ENCODE results near the gene ABHD12. TPM values are rescaled to one million over a fixed set of nuclear protein-coding genes. Genes with fewer than 3 reads are reported as not detected.
"Not testable (repeated sequence)": the region's sequence is repeated elsewhere in the genome, so short reads cannot be mapped to it uniquely, and the experiment has no call there.

ABHD12 gene
- total and polyA plus RNA-seq, 2 donors (not counting 1 experiment from before 2014, with no cell fraction given): 9.6 to 28.3 TPM

DNA sequence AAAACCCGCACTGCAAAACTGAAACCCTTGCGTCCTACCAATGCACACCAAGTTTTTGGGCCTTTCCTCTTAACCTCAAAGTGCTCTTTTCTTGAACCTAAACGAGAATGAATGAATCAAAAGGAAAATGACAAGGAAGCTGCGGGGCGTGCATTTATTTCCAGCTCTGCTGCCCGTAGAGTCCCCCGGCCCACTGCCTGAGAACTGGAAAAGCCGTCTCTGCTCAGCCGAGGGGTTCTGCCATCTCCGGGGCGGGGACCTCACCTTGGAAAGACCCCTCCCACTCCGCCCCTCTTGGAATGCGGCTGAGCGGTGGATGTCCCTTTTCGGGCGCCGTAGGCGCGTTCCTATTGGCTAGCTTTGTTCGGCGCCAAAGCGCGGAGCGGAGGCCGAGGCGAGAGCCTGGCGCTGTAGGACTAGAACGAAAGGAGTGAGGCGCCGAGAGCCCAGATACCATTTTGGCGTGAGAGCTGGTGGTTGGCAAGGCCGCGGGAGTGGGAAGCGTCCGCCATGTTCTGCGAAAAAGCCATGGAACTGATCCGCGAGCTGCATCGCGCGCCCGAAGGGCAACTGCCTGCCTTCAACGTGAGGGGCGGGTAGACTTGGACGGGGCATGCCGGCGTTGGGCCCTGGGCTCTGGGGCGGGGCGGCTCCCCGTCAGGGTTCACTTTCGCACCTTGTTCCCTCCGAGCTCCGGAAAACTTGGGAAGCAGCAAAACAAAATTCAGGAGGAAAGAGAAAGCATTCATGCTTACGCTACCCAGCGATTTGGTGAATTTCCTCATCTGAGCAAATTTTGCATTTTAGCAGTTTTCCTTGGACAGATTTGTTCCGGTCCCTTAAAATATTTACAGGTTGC is 16.9 kb upstream of the ABHD12 start, which contains the start of gene GINS1:
Gene GINS1, plus strand, starts transcription at position 363 of the 859 bp plus-strand sequence. Its CDS starts 148 bp downstream, at position 511.
- Histone ChIP-seq H2AFZ (ENCODE audit: insufficient read depth, low read depth, low read length, poor library complexity, severe bottlenecking) (peak within 1 kb of the TSS; percentile 96), H3K27me3 (replicated peaks in 1 of 4; ENCODE audit: control extremely low read depth in 1 of 4, control insufficient read depth in 3 of 4, insufficient read depth in 4 of 4, low read length in 3 of 4) (no peaks in the 10 kb centered on the region), H3K4me1 (ENCODE audit: control insufficient read depth in 2 of 2, insufficient read depth in 2 of 2, low read length in 2 of 2) (peaks cover 5 to 6% of the 10 kb centered on the region in 2 donors), H4K20me1 (ENCODE audit: control insufficient read depth, insufficient read depth, low read length, poor library complexity, severe bottlenecking) (no peaks in the 10 kb centered on the region), H3K79me2 (ENCODE audit: control insufficient read depth, insufficient read depth, low read length) (peaks cover 6% of the 10 kb centered on the region), H3K4me2 (replicated peaks; ENCODE audit: low read depth, low read length, poor library complexity, severe bottlenecking) (peak within 1 kb of the TSS; percentile 87), H3K9me3 (ENCODE audit: control extremely low read depth in 1 of 3, control insufficient read depth in 2 of 3, insufficient read depth in 1 of 3, low read length in 2 of 3) (peaks cover 2 to 16% (median 14%) of the 10 kb centered on the region in 3 donors), H3K27ac (ENCODE audit: low read length in 2 of 2) (peak within 1 kb of the TSS in 1 of 2 donors; percentile 69), H3K4me3 (ENCODE audit: control extremely low read depth in 1 of 5, extremely low read depth in 1 of 5, insufficient read depth in 1 of 5, low read depth in 2 of 5, low read length in 4 of 5) (peak within 1 kb of the TSS; percentile 71 to 80 (median 74)), H3K9ac (ENCODE audit: low read length) (peak within 1 kb of the TSS; percentile 90), H3K36me3 (replicated peaks in 1 of 2; ENCODE audit: control extremely low read depth in 1 of 2, control insufficient read depth in 1 of 2, extremely low read depth in 1 of 2, insufficient read depth in 2 of 2, low read length in 1 of 2) (no peaks in the 10 kb centered on the region)
- ChIA-PET CTCF (interaction anchor here (1.2 to 3.5 kb wide), 4 partner anchors 10 to 414 kb away, joined by 3 to 40 read pairs (median 8); no protein-coding TSS in a partner anchor), POLR2A (interaction anchor here (0.5 to 1.3 kb wide), 3 partner anchors 8 to 599 kb away, joined by 3 to 5 read pairs (median 3); partner anchors contain the start of gene ABHD12)
- intact Hi-C loops (cut with micrococcal nuclease): loop anchor here (1.0 to 5.0 kb wide), 3 partner anchors 16 to 289 kb away; partner anchors contain the start of genes PYGB and ZNF337
- H3K4me1 Mint-ChIP-seq: peaks cover 12% of the 10 kb centered on the region
- H3K9me3 Mint-ChIP-seq (ENCODE audit: insufficient read depth): peaks cover 7% of the 10 kb centered on the region
- no peak for TF ChIP-seq EZH2 (IDR thresholded peaks at IDR 0.05; ENCODE audit: borderline replicate concordance, insufficient read depth, low read depth, low read length, poor library complexity, severe bottlenecking)
- peak within 1 kb of the TSS; percentile 95 for H3K4me3 Mint-ChIP-seq
- DNase-seq (peak; percentile 83), ATAC-seq (ENCODE audit: low read depth) (peak; percentile 95)
- H3K27me3 Mint-ChIP-seq: no peaks in the 10 kb centered on the region
- WGBS (ENCODE audit: insufficient coverage): 1% methylated on average over 56 of the region's 56 CpGs
- peak within 1 kb of the TSS; percentile 85 for H3K27ac Mint-ChIP-seq

DNA sequence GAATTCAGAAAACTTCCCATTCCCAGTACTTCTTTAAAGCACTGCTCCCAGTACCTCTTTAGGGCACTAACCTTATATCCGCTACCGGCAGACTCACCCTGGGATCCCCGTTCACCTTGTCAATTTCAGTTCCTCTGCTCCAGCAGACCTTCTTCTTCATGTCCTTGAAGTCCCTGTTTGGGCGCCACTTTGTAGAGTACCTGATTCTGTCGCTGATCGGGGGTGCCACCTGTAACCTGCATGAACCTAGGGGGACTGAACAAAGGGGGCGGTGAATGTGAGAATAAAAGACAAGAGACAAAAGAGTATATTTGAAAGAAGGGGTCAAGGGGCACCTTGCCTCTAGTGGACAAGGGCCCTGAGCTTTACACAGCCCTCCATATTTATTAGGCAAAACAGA is 11.9 kb upstream of the ABHD12 start:
- no peaks in the 10 kb centered on the region for H3K79me2 ChIP-seq (ENCODE audit: control insufficient read depth, insufficient read depth, low read length)
- no CpG with 5 or more reads among the region's 7 CpGs for WGBS (ENCODE audit: insufficient coverage)
- no peak overlapping the region for H2AFZ ChIP-seq (ENCODE audit: insufficient read depth, low read depth, low read length, poor library complexity, severe bottlenecking)
- no peaks in the 10 kb centered on the region for H3K4me1 ChIP-seq (ENCODE audit: control insufficient read depth in 2 of 2, insufficient read depth in 2 of 2, low read length in 2 of 2)
- intact Hi-C loops (cut with micrococcal nuclease): no loop called here
- H3K9me3 ChIP-seq (ENCODE audit: control extremely low read depth in 1 of 3, control insufficient read depth in 2 of 3, insufficient read depth in 1 of 3, low read length in 2 of 3): peaks cover 2 to 25% (median 20%) of the 10 kb centered on the region in 3 donors
- Mint-ChIP-seq H3K4me1 (peaks cover 5% of the 10 kb centered on the region), H3K4me3 (no peak overlapping the region), H3K27me3 (peaks cover 7% of the 10 kb centered on the region), H3K9me3 (ENCODE audit: insufficient read depth) (peaks cover 7% of the 10 kb centered on the region), H3K27ac (no peak overlapping the region)
- H3K4me3 ChIP-seq (ENCODE audit: control extremely low read depth in 1 of 5, extremely low read depth in 1 of 5, insufficient read depth in 1 of 5, low read depth in 2 of 5, low read length in 4 of 5): no peak overlapping the region
- no peaks in the 10 kb centered on the region for H4K20me1 ChIP-seq (ENCODE audit: control insufficient read depth, insufficient read depth, low read length, poor library complexity, severe bottlenecking)
- ATAC-seq (ENCODE audit: low read depth) (no peak), DNase-seq (no peak)
- no peaks in the 10 kb centered on the region for H3K36me3 ChIP-seq (replicated peaks in 1 of 2; ENCODE audit: control extremely low read depth in 1 of 2, control insufficient read depth in 1 of 2, extremely low read depth in 1 of 2, insufficient read depth in 2 of 2, low read length in 1 of 2)
- TF ChIP-seq EZH2 (IDR thresholded peaks at IDR 0.05; ENCODE audit: borderline replicate concordance, insufficient read depth, low read depth, low read length, poor library complexity, severe bottlenecking): no peak
- TF ChIP-seq, protein P1, sequence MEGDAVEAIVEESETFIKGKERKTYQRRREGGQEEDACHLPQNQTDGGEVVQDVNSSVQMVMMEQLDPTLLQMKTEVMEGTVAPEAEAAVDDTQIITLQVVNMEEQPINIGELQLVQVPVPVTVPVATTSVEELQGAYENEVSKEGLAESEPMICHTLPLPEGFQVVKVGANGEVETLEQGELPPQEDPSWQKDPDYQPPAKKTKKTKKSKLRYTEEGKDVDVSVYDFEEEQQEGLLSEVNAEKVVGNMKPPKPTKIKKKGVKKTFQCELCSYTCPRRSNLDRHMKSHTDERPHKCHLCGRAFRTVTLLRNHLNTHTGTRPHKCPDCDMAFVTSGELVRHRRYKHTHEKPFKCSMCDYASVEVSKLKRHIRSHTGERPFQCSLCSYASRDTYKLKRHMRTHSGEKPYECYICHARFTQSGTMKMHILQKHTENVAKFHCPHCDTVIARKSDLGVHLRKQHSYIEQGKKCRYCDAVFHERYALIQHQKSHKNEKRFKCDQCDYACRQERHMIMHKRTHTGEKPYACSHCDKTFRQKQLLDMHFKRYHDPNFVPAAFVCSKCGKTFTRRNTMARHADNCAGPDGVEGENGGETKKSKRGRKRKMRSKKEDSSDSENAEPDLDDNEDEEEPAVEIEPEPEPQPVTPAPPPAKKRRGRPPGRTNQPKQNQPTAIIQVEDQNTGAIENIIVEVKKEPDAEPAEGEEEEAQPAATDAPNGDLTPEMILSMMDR (IDR thresholded peaks at IDR 0.05): no peak
- H3K27ac ChIP-seq (ENCODE audit: low read length in 2 of 2): no peak overlapping the region
- H3K4me2 ChIP-seq (replicated peaks; ENCODE audit: low read depth, low read length, poor library complexity, severe bottlenecking): no peak overlapping the region
- ChIA-PET POLR2A (no interaction called here), CTCF (interaction anchor here (1.6 to 6.4 kb wide), 2 partner anchors 84 to 108 kb away, joined by 4 to 133 read pairs; no protein-coding TSS in a partner anchor)
- H3K9ac ChIP-seq (ENCODE audit: low read length): no peak overlapping the region
- no peaks in the 10 kb centered on the region for H3K27me3 ChIP-seq (replicated peaks in 1 of 4; ENCODE audit: control extremely low read depth in 1 of 4, control insufficient read depth in 3 of 4, insufficient read depth in 4 of 4, low read length in 3 of 4)

DNA sequence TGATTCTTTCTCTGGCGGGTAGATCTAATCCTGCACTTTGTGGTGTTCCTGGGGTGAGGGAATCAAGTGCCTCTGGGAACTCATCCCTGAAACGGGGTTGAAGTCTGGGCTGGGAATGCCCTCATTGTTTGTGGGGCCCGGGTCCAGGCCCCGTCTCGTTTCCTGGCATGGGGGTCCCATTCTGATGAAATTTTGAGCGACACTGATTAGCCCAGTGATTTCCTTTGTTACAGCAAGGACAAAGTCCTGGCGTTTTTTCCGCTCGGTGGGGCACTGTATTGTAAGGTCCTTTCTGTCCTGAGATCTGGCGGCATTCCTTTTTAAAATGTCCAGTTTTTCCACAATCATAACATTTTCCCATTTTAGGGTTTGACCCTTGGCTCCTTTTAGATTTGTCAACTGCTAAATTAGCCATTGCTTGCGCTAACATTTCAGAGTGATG is 9.7 kb upstream of the ABHD12 start:
- H2AFZ ChIP-seq (ENCODE audit: insufficient read depth, low read depth, low read length, poor library complexity, severe bottlenecking); H3K4me3 Mint-ChIP-seq; H3K4me2 ChIP-seq (replicated peaks; ENCODE audit: low read depth, low read length, poor library complexity, severe bottlenecking); H3K4me1 ChIP-seq (ENCODE audit: control insufficient read depth in 2 of 2, insufficient read depth in 2 of 2, low read length in 2 of 2); H3K36me3 ChIP-seq (replicated peaks in 1 of 2; ENCODE audit: control extremely low read depth in 1 of 2, control insufficient read depth in 1 of 2, extremely low read depth in 1 of 2, insufficient read depth in 2 of 2, low read length in 1 of 2); H3K79me2 ChIP-seq (ENCODE audit: control insufficient read depth, insufficient read depth, low read length); H3K27ac ChIP-seq (ENCODE audit: low read length in 2 of 2); intact Hi-C loops (cut with micrococcal nuclease); H3K4me3 ChIP-seq (ENCODE audit: control extremely low read depth in 1 of 5, extremely low read depth in 1 of 5, insufficient read depth in 1 of 5, low read depth in 2 of 5, low read length in 4 of 5); H3K4me1 Mint-ChIP-seq; H3K9me3 Mint-ChIP-seq (ENCODE audit: insufficient read depth); POLR2A ChIA-PET; ATAC-seq (ENCODE audit: low read depth); H3K9ac ChIP-seq (ENCODE audit: low read length); H4K20me1 ChIP-seq (ENCODE audit: control insufficient read depth, insufficient read depth, low read length, poor library complexity, severe bottlenecking); DNase-seq; H3K27ac Mint-ChIP-seq; H3K27me3 ChIP-seq (replicated peaks in 1 of 4; ENCODE audit: control extremely low read depth in 1 of 4, control insufficient read depth in 3 of 4, insufficient read depth in 4 of 4, low read length in 3 of 4): not testable (repeated sequence)
- WGBS (ENCODE audit: insufficient coverage): 90% methylated on average over 11 of the region's 11 CpGs
- peaks cover 11% of the 10 kb centered on the region for H3K27me3 Mint-ChIP-seq
- CTCF ChIA-PET: interaction anchor here (0.6 to 6.4 kb wide), 7 partner anchors 8 to 405 kb away, joined by 3 to 133 read pairs (median 24); partner anchors contain the start of genes ACSS1 and GINS1
- H3K9me3 ChIP-seq (ENCODE audit: control extremely low read depth in 1 of 3, control insufficient read depth in 2 of 3, insufficient read depth in 1 of 3, low read length in 2 of 3): peaks cover 2 to 25% (median 20%) of the 10 kb centered on the region in 3 donors
